Amygdala (tissue), 56 donors: Measurements from ENCODE around the gene CCER1.

Experiments
- DNase-seq, 56 donors: peaks; one replicate each; lab custom pipeline; 2025; lab: John Stamatoyannopoulos, UW

The CCER1 gene

GRCh38 chr12:90922145-90922627 lies 32.8 kb downstream of the CCER1 start:
- DNase-seq = no peak

- no peak for DNase-seq
These were observed 33.4 kb downstream of the CCER1 start for GRCh38 chr12:90921536-90921935.

- DNase-seq = no peak
These were observed 34.8 kb downstream of the CCER1 start for GRCh38 chr12:90920222-90920621.

- no peak for DNase-seq
These were observed 37.5 kb downstream of the CCER1 start for GRCh38 chr12:90917431-90917830.

GRCh38 chr12:90916516-90916915 lies 38.5 kb downstream of the CCER1 start:
- DNase-seq = no peak

GRCh38 chr12:90915353-90915752 lies 39.6 kb downstream of the CCER1 start:
- no peak for DNase-seq

- DNase-seq = no peak
These were observed 44.0 kb downstream of the CCER1 start for GRCh38 chr12:90910958-90911357.

GRCh38 chr12:90909069-90909770 lies 45.8 kb downstream of the CCER1 start:
- peak in 7 of 56 donors; percentile 0 to 14 (median 3) for DNase-seq

GRCh38 chr12:90908465-90908864 lies 46.5 kb downstream of the CCER1 start:
- DNase-seq = no peak

GRCh38 chr12:90905691-90906370 lies 49.1 kb downstream of the CCER1 start:
- no peak for DNase-seq

GRCh38 chr12:90902596-90902995 lies 52.4 kb downstream of the CCER1 start:
- no peak for DNase-seq
